IPS DF 19.7 (cell line): ENCODE measurements around the gene F2R.
"Not testable (repeated sequence)": the region's sequence is repeated elsewhere in the genome, so short reads cannot be mapped to it uniquely, and the experiment has no call there.

ENCODE experiments used
- DNase-seq: peaks from one replicate; pipeline ENCODE4 v3.0.0-alpha.2; 2013; ENCODE audit warnings: low read depth, low spot score

The F2R gene

DNA sequence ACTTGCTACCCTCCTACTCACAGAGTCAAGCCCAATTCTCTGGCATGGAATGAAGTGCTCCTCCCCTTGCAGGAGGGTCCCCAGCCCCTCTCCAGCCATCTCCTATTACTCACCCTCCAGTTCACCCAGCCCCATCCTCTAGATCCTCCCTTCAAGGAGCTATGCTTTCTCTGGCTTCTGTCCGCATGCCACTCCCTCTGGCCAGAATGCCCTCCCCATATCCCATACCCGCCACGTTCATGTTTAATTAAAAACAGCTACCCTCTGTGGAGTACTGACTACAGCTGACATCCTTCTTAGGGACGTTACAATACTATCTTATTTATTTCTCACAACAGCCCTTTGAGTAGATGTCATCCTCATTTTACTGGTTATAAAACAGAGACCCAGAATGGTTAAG lies 3.0 kb downstream of the F2R start:
- no peak for DNase-seq

- no peak for DNase-seq
Measured at GRCh38 chr5:76720988-76721569, 5.2 kb downstream of the F2R start.

GRCh38 chr5:76723266-76723665 lies 7.3 kb downstream of the F2R start:
- no peak for DNase-seq

- DNase-seq: no peak
Measured at GRCh38 chr5:76723906-76724305, 8.0 kb downstream of the F2R start.

DNA sequence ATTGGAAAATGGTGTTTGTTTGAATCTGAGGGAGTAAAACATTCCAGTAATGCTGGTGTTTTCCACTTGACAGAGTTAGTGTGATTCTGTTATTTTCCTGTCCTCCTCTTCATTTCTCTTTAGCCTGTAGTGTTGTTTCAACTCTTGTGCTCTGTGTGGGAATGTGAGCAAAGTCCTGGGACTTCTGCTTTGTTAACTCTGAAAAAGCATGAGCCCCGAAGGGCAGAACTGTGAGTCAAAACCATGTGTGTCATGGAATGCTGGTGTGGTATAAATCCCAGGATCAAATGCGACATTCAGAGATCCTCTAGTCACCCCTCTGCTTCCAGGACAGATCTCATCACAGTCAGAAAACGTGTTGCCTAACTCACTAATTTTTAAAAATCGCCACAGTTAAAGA lies 8.9 kb downstream of the F2R start:
- DNase-seq: no peak

DNA sequence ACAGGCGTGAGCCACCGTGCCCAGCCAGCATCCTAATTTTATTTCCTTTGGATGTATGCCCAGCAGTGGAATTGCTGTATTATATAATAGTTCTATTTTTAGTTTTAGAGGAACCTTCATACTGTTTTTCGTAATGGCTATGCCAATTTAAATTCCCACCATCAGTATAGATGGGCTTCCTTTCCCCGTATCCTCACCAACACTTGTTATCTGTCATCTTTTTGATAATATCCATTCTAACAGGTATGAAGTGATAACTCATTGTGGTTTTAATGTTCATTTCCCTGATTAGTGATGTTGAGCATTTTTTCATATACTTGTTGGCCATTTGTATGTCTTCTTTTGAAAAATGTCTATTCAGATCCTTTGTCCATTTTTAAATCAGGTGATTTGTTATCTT lies 13.0 kb downstream of the F2R start:
- no peak for DNase-seq

- no peak for DNase-seq
Measured at GRCh38 chr5:76729373-76730290, 13.7 kb downstream of the F2R start.

DNA sequence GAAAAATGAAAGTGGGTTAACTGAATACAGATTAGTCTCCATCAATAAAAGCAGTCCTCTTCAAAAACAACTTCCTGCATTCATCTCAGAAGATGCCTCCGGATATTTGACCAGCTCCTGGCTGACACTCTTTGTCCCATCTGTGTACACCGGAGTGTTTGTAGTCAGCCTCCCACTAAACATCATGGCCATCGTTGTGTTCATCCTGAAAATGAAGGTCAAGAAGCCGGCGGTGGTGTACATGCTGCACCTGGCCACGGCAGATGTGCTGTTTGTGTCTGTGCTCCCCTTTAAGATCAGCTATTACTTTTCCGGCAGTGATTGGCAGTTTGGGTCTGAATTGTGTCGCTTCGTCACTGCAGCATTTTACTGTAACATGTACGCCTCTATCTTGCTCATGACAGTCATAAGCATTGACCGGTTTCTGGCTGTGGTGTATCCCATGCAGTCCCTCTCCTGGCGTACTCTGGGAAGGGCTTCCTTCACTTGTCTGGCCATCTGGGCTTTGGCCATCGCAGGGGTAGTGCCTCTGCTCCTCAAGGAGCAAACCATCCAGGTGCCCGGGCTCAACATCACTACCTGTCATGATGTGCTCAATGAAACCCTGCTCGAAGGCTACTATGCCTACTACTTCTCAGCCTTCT lies 16.6 kb downstream of the F2R start:
- no peak for DNase-seq

DNA sequence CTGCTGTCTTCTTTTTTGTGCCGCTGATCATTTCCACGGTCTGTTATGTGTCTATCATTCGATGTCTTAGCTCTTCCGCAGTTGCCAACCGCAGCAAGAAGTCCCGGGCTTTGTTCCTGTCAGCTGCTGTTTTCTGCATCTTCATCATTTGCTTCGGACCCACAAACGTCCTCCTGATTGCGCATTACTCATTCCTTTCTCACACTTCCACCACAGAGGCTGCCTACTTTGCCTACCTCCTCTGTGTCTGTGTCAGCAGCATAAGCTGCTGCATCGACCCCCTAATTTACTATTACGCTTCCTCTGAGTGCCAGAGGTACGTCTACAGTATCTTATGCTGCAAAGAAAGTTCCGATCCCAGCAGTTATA lies 17.1 kb downstream of the F2R start:
- DNase-seq: no peak

GRCh38 chr5:76735762-76736545 lies 20.0 kb downstream of the F2R start:
- no peak for DNase-seq

GRCh38 chr5:76736679-76737556 lies 21.0 kb downstream of the F2R start:
- DNase-seq: no peak

DNA sequence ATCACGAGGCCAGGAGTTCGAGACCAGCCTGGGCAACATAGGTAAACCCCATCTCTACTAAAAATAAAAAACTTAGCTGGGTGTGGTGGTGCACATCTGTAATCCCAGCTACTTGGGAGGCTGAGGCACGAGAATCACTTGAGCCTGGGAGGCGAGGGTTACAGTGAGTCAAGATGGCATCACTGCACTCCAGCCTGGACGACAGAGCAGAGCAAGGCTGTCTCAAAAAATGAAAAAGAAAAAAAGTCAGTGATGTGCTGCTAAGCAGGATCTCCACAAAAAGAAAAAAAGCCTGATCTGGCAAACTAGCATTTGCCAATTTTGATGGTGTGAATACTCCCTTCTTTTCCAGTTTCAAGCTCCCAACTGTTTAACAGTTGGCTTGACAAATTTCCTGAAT lies 21.9 kb downstream of the F2R start:
- DNase-seq: no peak

GRCh38 chr5:76741506-76741905 lies 25.6 kb downstream of the F2R start:
- DNase-seq: not testable (repeated sequence)

DNA sequence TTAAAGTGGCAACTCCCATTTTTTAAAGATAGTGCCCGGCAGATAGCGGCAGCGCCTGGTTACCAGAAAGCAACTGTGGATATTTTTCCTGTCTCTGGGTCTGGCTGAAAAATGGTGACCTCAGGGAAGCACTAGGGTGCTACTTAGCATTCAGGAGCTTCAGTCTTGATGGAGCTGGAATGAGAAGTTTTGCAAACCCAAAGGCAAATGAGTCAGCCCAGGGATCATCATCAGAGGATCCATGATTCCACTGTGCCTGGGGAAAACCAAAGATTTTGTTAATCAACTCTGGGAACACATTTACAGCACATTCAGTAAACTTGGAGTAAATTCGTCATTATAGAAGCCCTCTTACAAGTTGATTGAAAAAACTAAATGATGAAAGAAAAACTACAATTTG lies 26.7 kb downstream of the F2R start:
- no peak for DNase-seq

DNA sequence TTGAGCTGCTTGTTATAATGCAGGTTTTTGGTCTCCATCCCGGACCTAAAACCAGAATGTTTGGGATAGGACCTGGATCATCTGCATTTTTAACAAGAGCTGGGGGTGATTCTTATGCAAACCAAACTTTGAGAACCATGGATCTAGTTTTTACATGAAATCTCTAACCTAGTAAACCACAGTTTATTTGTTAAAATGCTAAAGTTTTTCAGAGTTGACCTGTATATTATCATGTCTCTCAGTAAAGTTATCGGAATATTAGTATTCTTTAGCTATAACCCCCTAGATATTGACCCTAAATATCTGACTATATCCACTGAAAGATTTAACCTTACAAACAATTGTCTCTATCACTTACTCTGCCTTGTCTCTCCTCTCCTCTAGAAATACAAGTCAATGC lies 28.7 kb downstream of the F2R start:
- no peak for DNase-seq

GRCh38 chr5:76745670-76746069 lies 29.7 kb downstream of the F2R start:
- no peak for DNase-seq

DNA sequence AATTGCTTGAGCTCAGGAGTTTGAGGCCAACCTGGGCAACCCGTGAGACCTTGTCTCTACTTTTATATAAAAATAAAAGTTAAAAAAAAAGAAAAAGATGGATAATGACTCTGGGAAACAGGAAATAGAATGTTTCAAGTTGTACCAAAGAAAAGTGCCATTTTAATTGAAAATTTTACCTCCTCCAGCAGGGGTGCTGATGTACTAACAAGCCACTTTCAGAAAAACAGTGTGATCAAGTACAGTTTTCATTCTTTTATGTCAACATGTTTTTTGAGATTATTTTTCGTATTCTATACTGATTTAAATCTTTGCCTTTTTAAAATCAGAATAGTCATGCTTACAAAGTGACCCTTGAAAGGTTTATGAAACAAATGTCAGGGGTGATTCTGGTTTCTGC lies 30.8 kb downstream of the F2R start:
- DNase-seq: no peak

DNA sequence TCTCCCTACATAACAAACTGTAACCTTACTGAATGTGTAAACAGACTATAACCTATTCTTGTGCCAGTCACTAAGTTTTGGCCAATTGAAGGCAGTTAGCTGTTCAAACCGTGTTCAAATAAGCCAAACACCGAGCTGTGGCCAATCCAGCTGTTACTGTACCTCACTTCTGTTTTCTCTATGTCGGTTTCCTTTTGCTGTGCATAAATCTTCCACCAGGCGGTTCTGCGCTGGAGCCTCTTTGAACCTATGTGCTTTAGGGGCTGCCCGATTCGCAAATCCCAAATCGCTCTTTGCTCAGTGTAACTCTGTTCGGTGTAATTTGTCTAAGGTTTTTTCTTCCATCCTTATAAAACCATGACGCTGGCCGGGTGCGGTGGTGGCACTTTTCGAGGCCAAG lies 31.8 kb downstream of the F2R start:
- no peak for DNase-seq

GRCh38 chr5:76751291-76751690 lies 35.4 kb downstream of the F2R start:
- no peak for DNase-seq

- no peak for DNase-seq
Measured at GRCh38 chr5:76754668-76755078, 38.7 kb downstream of the F2R start.
